22Rv1 (cell line): ENCODE data around the gene SHLD3.

Experiments
- ZFX ChIP-seq: fragments of 450-650 bp; IDR thresholded peaks from 2 replicates; pipeline ENCODE4 v1.6.1; 2017; ENCODE audit warnings: antibody characterized with exemption, borderline replicate concordance
- TF ChIP-seq, protein P1 (sequence below): fragments of 450-650 bp; IDR thresholded peaks from 2 replicates; pipeline ENCODE4 v1.5.1; 2017; ENCODE audit warnings: mild to moderate bottlenecking

DNA sequence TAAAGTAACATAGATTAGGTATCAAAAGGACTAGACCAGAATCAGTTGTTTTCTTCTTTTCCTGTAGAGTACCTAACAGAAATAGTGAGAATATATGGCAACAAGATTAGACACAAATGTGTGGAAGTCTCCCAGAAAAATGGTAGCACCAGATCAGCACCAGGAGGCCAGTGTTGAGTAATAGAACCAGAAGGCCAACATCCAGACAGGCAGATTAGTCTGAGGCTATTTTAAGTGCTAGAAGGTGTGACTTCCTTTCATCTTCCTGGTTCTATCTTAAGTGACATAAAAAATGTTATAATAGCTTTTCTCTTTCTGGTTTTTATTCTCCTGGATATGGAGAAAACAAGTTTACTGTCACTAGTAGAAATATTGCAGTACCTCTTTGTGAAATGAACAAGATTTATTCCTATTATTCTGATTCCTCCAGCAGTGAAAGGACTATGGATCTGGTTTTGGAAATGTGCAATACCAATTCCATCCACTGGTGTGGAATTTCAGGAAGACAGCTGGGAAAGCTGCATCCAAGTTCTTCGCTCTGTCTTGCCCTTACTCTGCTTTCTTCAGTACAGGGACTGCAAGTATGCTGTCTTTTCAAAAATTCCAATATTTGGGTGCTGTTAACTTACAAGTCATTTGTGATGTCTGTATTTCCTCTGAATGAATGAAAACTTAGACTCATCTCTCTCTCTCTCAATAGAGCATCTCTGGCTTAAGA lies 39.1 kb downstream of the SHLD3 start:
- TF ChIP-seq, protein P1, sequence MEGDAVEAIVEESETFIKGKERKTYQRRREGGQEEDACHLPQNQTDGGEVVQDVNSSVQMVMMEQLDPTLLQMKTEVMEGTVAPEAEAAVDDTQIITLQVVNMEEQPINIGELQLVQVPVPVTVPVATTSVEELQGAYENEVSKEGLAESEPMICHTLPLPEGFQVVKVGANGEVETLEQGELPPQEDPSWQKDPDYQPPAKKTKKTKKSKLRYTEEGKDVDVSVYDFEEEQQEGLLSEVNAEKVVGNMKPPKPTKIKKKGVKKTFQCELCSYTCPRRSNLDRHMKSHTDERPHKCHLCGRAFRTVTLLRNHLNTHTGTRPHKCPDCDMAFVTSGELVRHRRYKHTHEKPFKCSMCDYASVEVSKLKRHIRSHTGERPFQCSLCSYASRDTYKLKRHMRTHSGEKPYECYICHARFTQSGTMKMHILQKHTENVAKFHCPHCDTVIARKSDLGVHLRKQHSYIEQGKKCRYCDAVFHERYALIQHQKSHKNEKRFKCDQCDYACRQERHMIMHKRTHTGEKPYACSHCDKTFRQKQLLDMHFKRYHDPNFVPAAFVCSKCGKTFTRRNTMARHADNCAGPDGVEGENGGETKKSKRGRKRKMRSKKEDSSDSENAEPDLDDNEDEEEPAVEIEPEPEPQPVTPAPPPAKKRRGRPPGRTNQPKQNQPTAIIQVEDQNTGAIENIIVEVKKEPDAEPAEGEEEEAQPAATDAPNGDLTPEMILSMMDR, result peak; percentile 58
- TF ChIP-seq ZFX, result no peak
